Heart left ventricle (tissue), 16 donors: ENCODE results near the gene PLPPR1. TPM values are rescaled to one million over a fixed set of nuclear protein-coding genes. Genes with fewer than 3 reads are reported as not detected.

Source experiments
- ATAC-seq, 4 donors: fragments of 200-7000 bp; cut with Tn5 transposase; one replicate each; pipeline ENCODE4 v1.9.1; 2020 to 2022; ENCODE audit warnings: moderate library complexity in 4 of 4, mild to moderate bottlenecking in 3 of 4, moderate number of reproducible peaks in 1 of 4
- DNase-seq, 5 donors: peaks; one replicate each; pipeline ENCODE4 v3.0.0-alpha.2; 2020
- H3K27ac ChIP-seq, 12 donors: fragments of 200-600 bp; sonication (generic) in 4 of 12; one replicate each; pipeline versions ENCODE4 v1.5.0 to v1.8.0; 2016 to 2022; ENCODE audit warnings: mild to moderate bottlenecking in 2 of 12
- H3K27me3 ChIP-seq, 9 donors: fragments of 200-600 bp; sonication (generic) in 2 of 9; one replicate each; pipeline versions ENCODE4 v1.5.1 to v1.8.0; 2016 to 2022; ENCODE audit warnings: mild to moderate bottlenecking in 3 of 9
- H3K36me3 ChIP-seq, 9 donors: fragments of 200-600 bp; sonication (generic) in 2 of 9; one replicate each; pipeline versions ENCODE4 v1.5.0 to v1.8.0; 2018 to 2022; ENCODE audit warnings: mild to moderate bottlenecking in 2 of 9
- H3K4me1 ChIP-seq, 12 donors: fragments of 200-600 bp; sonication (generic) in 4 of 12; one replicate each; pipeline versions ENCODE4 v1.5.0 to v1.8.0; 2016 to 2022; ENCODE audit warnings: mild to moderate bottlenecking in 3 of 12
- H3K4me3 ChIP-seq, 12 donors: fragments of 200-600 bp; sonication (generic) in 4 of 12; one replicate each; pipeline versions ENCODE4 v1.5.0 to v1.8.0; 2017 to 2022; ENCODE audit warnings: mild to moderate bottlenecking in 9 of 12, moderate library complexity in 4 of 12
- H3K9me3 ChIP-seq, 12 donors: fragments of 200-600 bp; sonication (generic) in 4 of 12; one replicate each; pipeline versions ENCODE4 v1.5.0 to v1.8.0; 2016 to 2022; ENCODE audit warnings: mild to moderate bottlenecking in 1 of 12
- CTCF ChIP-seq, 12 donors: fragments of 200-600 bp; sonication (generic) in 4 of 12; IDR thresholded peaks; one replicate each; pipeline versions ENCODE4 v1.5.0 to v1.8.0; 2018 to 2022; ENCODE audit warnings: antibody characterized with exemption in 12 of 12, mild to moderate bottlenecking in 5 of 12
- POLR2A ChIP-seq, 2 donors: fragments of 450-650 bp; IDR thresholded peaks; one replicate each; pipeline ENCODE4 v1.6.1; 2017; ENCODE audit warnings: antibody characterized with exemption in 2 of 2, mild to moderate bottlenecking in 2 of 2, moderate library complexity in 2 of 2
- WGBS, 4 donors: extraction: QIAGEN DNeasy Blood & Tissue Kit in 2 of 4; methylation state at CpG; one replicate each; pipeline versions ENCODE4 v1.1.5 to v1.1.7; 2013 to 2018; 5-methylcytosine and 5-hydroxymethylcytosine counted together
- intact Hi-C, 10 donors: fragments of 100-400 bp; cut with DNase I; formaldehyde crosslinking; loops; one replicate each; pipeline versions ENCODE4 v1.11.1 to v1.14.2; 2022
- polyA plus RNA-seq, 2 donors: library from polyadenylated mRNA; stranded (reverse); fragments of 200-250 nt; gene quantifications; one replicate each; pipeline ENCODE4 v1.2.3, GENCODE V29; 2013
- total RNA-seq, 9 donors: library from RNA; depleted of rRNA in 2 of 9; stranded (reverse); fragments of >200 nt in 2 of 9; fragmentation: NEBNext Ultra II Directional in 3 of 9; extraction: Animal tissue kit (Norgen Biotek cat#: 25700) in 3 of 9; gene quantifications; one replicate each; pipeline versions ENCODE4 v1.1.0 to v1.2.4, GENCODE V29; 2016 to 2023
- donor health status: ischemic (EF 13 %, LVEDD 7.1; RV severe dilation, severe dysfunction).
- donor health status: healthy with polysubstance abuse.
- donor health status: DM: no; HTN: yes; CAD: no.
- donor health status: DM: no; HTN: no; CAD: no.
- donor health status: ischemic (EF 25% LVEDD 6.9; RV normal size, moderate dysfunction).
- donor health status: ischemic (EF 25% LVEDD 5.7; RV mildly dilated, moderate dysfunction).
- donor health status: healthy.
- donor health status: DM: yes; HTN: yes; CAD: no.
- donor health status: ischemic (EF 35%, LVEDD 5.7; RV mildly dilated, moderate dysfunction).
- donor health status: nonischemic (EF 11% LVEDD 7.7; RV severe dilation, severe dysfunction).
- donor health status: DM: yes; HTN: yes; CAD: no.
- donor health status: PGD.
- donor health status: ischemic (EF 29% LVEDD 5.4; RV normal size, mild dysfunction).
- donor health status: nonischemic (EF 23%, LVEDD 6.1; RV moderate dilation, normal function).

Gene PLPPR1
- total and polyA plus RNA-seq, 11 donors, result 0.33 TPM; not detected in 10

GRCh38 chr9:100999906-101000544 is 28.5 kb upstream of the PLPPR1 start:
- ATAC-seq (no peak), DNase-seq (no peak)
- Histone ChIP-seq H3K36me3 (no peaks in the 10 kb centered on the region), H3K4me3 (no peak overlapping the region), H3K27me3 (no peaks in the 10 kb centered on the region), H3K9me3 (no peaks in the 10 kb centered on the region), H3K4me1 (no peaks in the 10 kb centered on the region), H3K27ac (no peak overlapping the region)
- WGBS, 4 donors, result 74 to 83% (median 76%) methylated on average over 5 of the region's 5 CpGs
- intact Hi-C loops, result no loop called here
- TF ChIP-seq POLR2A (IDR thresholded peaks at IDR 0.05), result no peak

GRCh38 chr9:101005246-101005645 is 23.3 kb upstream of the PLPPR1 start:
- ATAC-seq, result no peak
- DNase-seq, result no peak
- Histone ChIP-seq H3K9me3 (peaks cover 0 to 15% (median 4%) of the 10 kb centered on the region in 12 donors), H3K4me1 (no peaks in the 10 kb centered on the region), H3K27ac (no peak overlapping the region), H3K4me3 (no peak overlapping the region), H3K36me3 (no peaks in the 10 kb centered on the region), H3K27me3 (no peaks in the 10 kb centered on the region)
- no peak for TF ChIP-seq CTCF (IDR thresholded peaks at IDR 0.05)
- no peak for TF ChIP-seq POLR2A (IDR thresholded peaks at IDR 0.05)
- WGBS, 4 donors, result 76 to 83% (median 81%) methylated on average over 3 of the region's 3 CpGs
- intact Hi-C loops, result no loop called here

GRCh38 chr9:101014566-101014965 is 14.0 kb upstream of the PLPPR1 start:
- Histone ChIP-seq H3K27ac (no peak overlapping the region), H3K36me3 (no peaks in the 10 kb centered on the region), H3K9me3 (no peaks in the 10 kb centered on the region), H3K27me3 (no peaks in the 10 kb centered on the region), H3K4me3 (no peak overlapping the region), H3K4me1 (no peaks in the 10 kb centered on the region)
- DNase-seq (no peak), ATAC-seq (no peak)
- WGBS, 4 donors, result 60 to 77% (median 64%) methylated on average over 2 of the region's 2 CpGs
- TF ChIP-seq POLR2A (IDR thresholded peaks at IDR 0.05) (no peak), CTCF (IDR thresholded peaks at IDR 0.05) (no peak)
- intact Hi-C loops, result no loop called here

- ATAC-seq, result no peak
- no peak for TF ChIP-seq POLR2A (IDR thresholded peaks at IDR 0.05)
- TF ChIP-seq CTCF (IDR thresholded peaks at IDR 0.05), result no peak
- WGBS, 4 donors, result 33 to 67% (median 39%) methylated on average over 2 of the region's 2 CpGs
- DNase-seq, result peak in 1 of 5 donors; percentile 44
- Histone ChIP-seq H3K4me1 (no peaks in the 10 kb centered on the region), H3K4me3 (no peak overlapping the region), H3K27ac (no peak overlapping the region), H3K36me3 (no peaks in the 10 kb centered on the region), H3K27me3 (peaks cover 0 to 10% (median 0%) of the 10 kb centered on the region in 9 donors), H3K9me3 (no peaks in the 10 kb centered on the region)
- intact Hi-C loops, result no loop called here
Measured at GRCh38 chr9:101018467-101018866, 10.1 kb upstream of the PLPPR1 start.

- intact Hi-C loops, result no loop called here
- no peak overlapping the region for H3K4me3 ChIP-seq
- no peaks in the 10 kb centered on the region for H3K36me3 ChIP-seq
- H3K27ac ChIP-seq, result no peak overlapping the region
- peaks cover 0 to 10% (median 0%) of the 10 kb centered on the region in 12 donors for H3K4me1 ChIP-seq
- TF ChIP-seq POLR2A (IDR thresholded peaks at IDR 0.05) (no peak), CTCF (IDR thresholded peaks at IDR 0.05) (no peak)
- H3K9me3 ChIP-seq, result no peaks in the 10 kb centered on the region
- DNase-seq (no peak), ATAC-seq (no peak)
- peaks cover 0 to 31% (median under 1%) of the 10 kb centered on the region in 9 donors for H3K27me3 ChIP-seq
Measured at GRCh38 chr9:101022704-101023103, 5.8 kb upstream of the PLPPR1 start.
